Activated CD8-positive, alpha-beta memory T cell treated with anti-CD3 and anti-CD28 coated beads for 36 hours (primary cell): ENCODE measurements around the gene CRYZ. TPM values are rescaled to one million over a fixed set of nuclear protein-coding genes. Genes with fewer than 3 reads are reported as not detected.
"Not testable (repeated sequence)": the region's sequence is repeated elsewhere in the genome, so short reads cannot be mapped to it uniquely, and the experiment has no call there.

ENCODE experiments used
- CTCF ChIA-PET: fragments of 350-600 bp; sonication (Branson Sonifier 250); formaldehyde crosslinking; loops from one replicate; lab custom pipeline; 2021; ENCODE audit warnings: antibody characterized with exemption; lab: Charles Lee
- POLR2A ChIA-PET: fragments of 350-600 bp; sonication (Branson Sonifier 250); formaldehyde crosslinking; loops from one replicate; lab custom pipeline; 2021; ENCODE audit warnings: antibody characterized with exemption; lab: Charles Lee
- total RNA-seq, 2 experiments: library from RNA; stranded (reverse); gene quantifications; one replicate each; pipeline ENCODE4 v1.2.3, GENCODE V29; 2021

CRYZ gene
- total RNA-seq, 2 experiments from 2014 or later, result 14.0 to 14.3 TPM

- ChIA-PET POLR2A (interaction anchor here (1.2 to 1.4 kb wide), 2 partner anchors 30 to 1053 kb away, joined by 5 read pairs; partner anchors contain the start of gene RABGGTB), CTCF (interaction anchor here (1.2 to 1.7 kb wide), 2 partner anchors 26 to 30 kb away, joined by 3 to 4 read pairs; no protein-coding TSS in a partner anchor)
Observed at GRCh38 chr1:74733604-74734484, 994 bp upstream of the CRYZ start.

GRCh38 chr1:74732071-74732946 lies 541 bp downstream of the CRYZ start:
- CTCF ChIA-PET, result not testable (repeated sequence)
- POLR2A ChIA-PET, result interaction anchor here (1.4 kb wide), 1 partner anchor 32 kb away, joined by 5 read pairs; no protein-coding TSS in a partner anchor

GRCh38 chr1:74731399-74732052 lies 1.3 kb downstream of the CRYZ start:
- POLR2A ChIA-PET, result no interaction called here
- CTCF ChIA-PET, result no interaction called here

- CTCF ChIA-PET, result no interaction called here
- POLR2A ChIA-PET, result no interaction called here
Observed at GRCh38 chr1:74729741-74730478, 2.9 kb downstream of the CRYZ start.

- ChIA-PET CTCF (no interaction called here), POLR2A (no interaction called here)
Observed at GRCh38 chr1:74728736-74729135, 4.1 kb downstream of the CRYZ start.

- ChIA-PET POLR2A (no interaction called here), CTCF (no interaction called here)
Observed at GRCh38 chr1:74726063-74726462, 6.8 kb downstream of the CRYZ start.

- POLR2A ChIA-PET, result no interaction called here
- CTCF ChIA-PET, result no interaction called here
Observed at GRCh38 chr1:74717626-74718025, 15.2 kb downstream of the CRYZ start.

- POLR2A ChIA-PET, result no interaction called here
- CTCF ChIA-PET, result no interaction called here
Observed at GRCh38 chr1:74716822-74717221, 16.0 kb downstream of the CRYZ start.

- ChIA-PET CTCF (interaction anchor here (1.4 kb wide), 1 partner anchor 7 kb away, joined by 3 read pairs; no protein-coding TSS in a partner anchor), POLR2A (no interaction called here)
Observed at GRCh38 chr1:74715806-74716205, 17.0 kb downstream of the CRYZ start.

- CTCF ChIA-PET, result interaction anchor here (1.4 kb wide), 1 partner anchor 8 kb away, joined by 3 read pairs; no protein-coding TSS in a partner anchor
- POLR2A ChIA-PET, result no interaction called here
Observed at GRCh38 chr1:74715236-74715502, 17.7 kb downstream of the CRYZ start.

- ChIA-PET POLR2A (interaction anchor here (0.6 kb wide), 1 partner anchor 1514 kb away, joined by 4 read pairs; no protein-coding TSS in a partner anchor), CTCF (interaction anchor here (1.4 kb wide), 1 partner anchor 9 kb away, joined by 3 read pairs; no protein-coding TSS in a partner anchor)
Observed at GRCh38 chr1:74714429-74715235, 18.2 kb downstream of the CRYZ start.

GRCh38 chr1:74713849-74714248 lies 19.0 kb downstream of the CRYZ start:
- CTCF ChIA-PET, result no interaction called here
- POLR2A ChIA-PET, result no interaction called here

GRCh38 chr1:74712881-74713280 lies 20.0 kb downstream of the CRYZ start:
- CTCF ChIA-PET, result no interaction called here
- POLR2A ChIA-PET, result no interaction called here

- ChIA-PET POLR2A (no interaction called here), CTCF (no interaction called here)
Observed at GRCh38 chr1:74703386-74704182, 29.3 kb downstream of the CRYZ start.

- ChIA-PET CTCF (interaction anchor here (1.5 kb wide), 1 partner anchor 10 kb away, joined by 4 read pairs; no protein-coding TSS in a partner anchor), POLR2A (no interaction called here)
Observed at GRCh38 chr1:74699331-74699730, 33.5 kb downstream of the CRYZ start.

GRCh38 chr1:74697832-74698231 lies 35.0 kb downstream of the CRYZ start:
- ChIA-PET POLR2A (no interaction called here), CTCF (interaction anchor here (1.5 kb wide), 1 partner anchor 9 kb away, joined by 4 read pairs; no protein-coding TSS in a partner anchor)

- ChIA-PET POLR2A (no interaction called here), CTCF (no interaction called here)
Observed at GRCh38 chr1:74693473-74693872, 39.4 kb downstream of the CRYZ start.
